Stimulated activated CD4-positive, alpha-beta T cell treated with anti-CD3 and anti-CD28 coated beads, Interleukin-1b, Interleukin-23, amount 100 ng/mL, for 4 hours (primary cell): ENCODE measurements around the gene TTC39C.

Experiments
- DNase-seq, 2 donors: peaks; one replicate each; pipeline ENCODE4 v3.0.0-alpha.2; 2020; ENCODE audit warnings: low read depth in 2 of 2

TTC39C gene

DNA sequence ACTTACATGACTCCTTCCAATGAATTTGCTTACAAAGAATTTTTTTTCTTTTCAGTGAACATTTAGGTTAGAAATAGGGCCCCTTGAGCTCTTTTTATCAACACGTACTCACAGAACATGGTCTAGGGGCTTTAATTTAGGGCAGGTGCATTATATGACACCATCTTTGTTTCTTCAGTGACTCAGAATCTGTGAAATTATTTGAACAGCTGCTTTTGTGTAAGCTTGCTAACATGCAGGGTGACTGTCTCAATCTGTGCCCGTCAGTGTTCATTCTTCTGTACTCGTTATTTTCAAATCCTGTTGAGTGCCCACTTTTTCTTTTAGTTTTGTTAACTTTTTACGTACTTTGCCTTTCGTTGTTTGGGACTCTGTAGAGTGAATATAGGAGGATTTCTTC, 71.5 kb downstream of the TTC39C start:
- DNase-seq = no peak

DNA sequence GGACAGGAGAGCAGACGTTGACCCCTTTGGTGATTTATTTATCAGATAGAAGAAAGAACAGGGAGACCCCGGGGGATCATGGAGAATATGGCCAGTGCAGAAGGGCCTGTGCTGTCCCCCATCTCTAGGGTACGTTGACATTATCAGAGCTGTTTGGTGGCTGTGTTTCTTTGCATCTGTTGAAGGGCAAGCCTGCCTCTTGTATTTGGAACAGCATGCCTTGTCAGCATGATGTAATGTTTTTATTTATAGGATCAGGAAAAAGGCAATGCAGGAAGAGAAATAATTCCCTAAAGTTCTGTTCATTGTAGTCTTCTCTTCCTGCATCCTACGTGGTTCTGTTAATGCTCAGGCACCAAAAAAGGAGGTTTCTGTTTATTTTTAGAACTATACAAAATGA, 74.5 kb downstream of the TTC39C start:
- DNase-seq = no peak

DNA sequence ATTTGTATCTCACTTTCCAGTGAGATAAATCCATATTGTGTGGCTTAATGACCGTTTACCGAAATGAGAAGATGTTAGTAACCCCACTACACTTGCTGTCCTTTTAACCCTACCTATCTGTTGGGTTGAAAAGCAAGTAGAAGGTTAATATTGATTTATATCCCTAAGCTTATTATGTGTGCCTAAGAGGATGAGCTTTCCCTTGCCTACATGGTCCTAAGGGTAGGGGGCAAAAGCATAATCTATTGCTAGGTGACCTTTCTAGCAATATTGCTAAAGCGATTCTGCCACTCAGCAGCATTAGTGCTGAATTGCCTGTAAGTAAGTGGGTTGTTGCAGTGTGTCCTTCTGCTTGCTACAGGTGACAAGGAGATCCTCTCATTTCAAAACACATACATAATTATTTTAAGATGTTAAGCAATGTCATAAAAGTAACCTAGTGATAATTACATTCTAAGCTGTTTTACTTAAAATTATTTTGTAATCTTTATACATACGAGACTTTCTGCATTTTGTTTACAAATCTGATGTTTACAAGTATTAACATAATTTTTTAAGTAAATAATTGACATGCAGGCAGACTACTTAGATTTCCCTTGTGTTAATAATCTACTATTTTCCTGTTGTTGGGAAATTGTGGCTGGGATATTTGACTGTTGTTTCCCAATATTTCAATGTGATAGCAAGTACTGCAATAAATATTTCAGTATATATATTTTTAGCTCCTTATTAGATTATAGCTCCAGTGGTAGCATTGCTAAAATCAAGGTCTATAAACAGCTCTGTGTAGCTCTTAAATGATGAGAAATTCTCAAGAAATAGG, 75.2 kb downstream of the TTC39C start:
- no peak for DNase-seq

GRCh38 chr18:24090876-24091275, 76.3 kb downstream of the TTC39C start:
- DNase-seq = no peak

DNA sequence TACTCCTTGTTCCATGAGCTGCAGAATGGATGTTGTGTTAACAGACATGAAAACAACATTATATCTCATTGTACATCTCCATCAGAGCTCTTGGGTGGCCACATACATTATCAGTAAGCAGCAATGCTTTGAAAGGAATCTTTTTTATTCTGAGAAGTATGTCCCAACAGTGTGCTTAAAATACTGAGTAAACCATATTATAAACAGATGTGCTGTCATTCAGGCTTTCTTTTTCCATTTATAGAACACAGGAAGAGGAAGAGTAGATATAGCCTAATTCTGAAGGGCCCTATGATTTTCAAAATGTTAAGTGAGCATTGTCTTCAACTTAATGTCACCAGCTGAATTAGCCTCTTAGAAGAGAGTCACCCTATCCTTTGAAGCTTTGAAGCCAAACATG, 80.0 kb downstream of the TTC39C start:
- no peak for DNase-seq

- DNase-seq = no peak
These were observed 81.4 kb downstream of the TTC39C start for GRCh38 chr18:24095976-24096375.

DNA sequence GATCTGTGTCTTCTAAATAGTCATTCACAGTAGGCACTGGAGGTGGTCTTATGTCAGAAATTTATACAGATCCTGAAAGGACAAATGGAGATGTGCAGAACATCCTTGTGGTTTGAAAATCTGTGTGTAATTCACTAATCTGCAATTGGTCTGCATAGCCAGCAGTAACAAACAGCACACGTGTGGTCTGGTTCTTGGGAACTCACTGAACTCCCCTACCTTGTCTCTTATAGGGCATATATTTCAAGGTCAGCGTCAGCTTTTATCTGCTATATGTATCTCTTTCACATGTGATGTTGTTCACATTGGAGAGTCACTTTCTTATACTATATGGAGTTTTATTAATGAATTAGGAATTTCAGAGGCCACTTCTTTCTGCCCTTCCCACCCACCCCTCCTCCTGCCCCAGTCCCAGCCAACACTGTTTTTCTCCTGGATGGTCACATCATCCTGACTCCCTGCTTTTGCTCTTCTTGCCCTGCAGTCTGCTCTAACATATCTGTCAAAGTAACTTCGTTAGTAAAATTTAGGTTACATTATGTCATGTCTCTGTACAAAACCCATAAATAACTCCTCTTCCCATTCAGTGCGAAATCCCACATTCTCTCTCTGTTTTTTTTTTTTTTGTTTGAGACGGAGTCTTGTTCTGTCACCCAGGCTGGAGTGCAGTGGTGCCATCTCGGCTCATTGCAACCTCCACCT, 88.9 kb downstream of the TTC39C start:
- DNase-seq = no peak

GRCh38 chr18:24104486-24104885, 89.9 kb downstream of the TTC39C start:
- DNase-seq = no peak

GRCh38 chr18:24108641-24109040, 94.1 kb downstream of the TTC39C start:
- DNase-seq = no peak

DNA sequence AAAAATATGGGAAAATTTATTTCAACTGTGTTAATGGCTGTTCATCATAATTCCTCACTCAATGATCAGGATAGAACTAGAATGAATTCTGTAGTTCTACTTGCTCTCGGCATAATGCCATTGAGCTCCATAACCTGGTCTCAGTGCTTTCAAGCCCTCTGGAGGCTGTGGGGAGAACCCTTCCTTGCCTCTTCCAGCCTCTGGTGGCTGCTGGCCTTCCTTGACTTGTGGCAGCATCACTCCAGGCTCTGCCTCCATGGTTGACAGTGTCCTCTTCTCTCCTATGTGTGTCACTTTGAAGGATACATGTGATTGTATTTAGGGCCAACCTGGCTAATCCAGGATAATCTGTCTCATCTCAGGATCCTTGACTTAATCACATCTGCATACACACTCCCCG, 97.4 kb downstream of the TTC39C start:
- no peak for DNase-seq

- no peak for DNase-seq
These were observed 97.9 kb downstream of the TTC39C start for GRCh38 chr18:24112464-24112863.

- DNase-seq = no peak
These were observed 98.5 kb downstream of the TTC39C start for GRCh38 chr18:24112874-24113615.

GRCh38 chr18:24114924-24115549, 100.5 kb downstream of the TTC39C start:
- DNase-seq = no peak

GRCh38 chr18:24115628-24116027, 101.1 kb downstream of the TTC39C start:
- DNase-seq = no peak

GRCh38 chr18:24118750-24119577, 104.4 kb downstream of the TTC39C start:
- peak; percentile 68 to 79 for DNase-seq

DNA sequence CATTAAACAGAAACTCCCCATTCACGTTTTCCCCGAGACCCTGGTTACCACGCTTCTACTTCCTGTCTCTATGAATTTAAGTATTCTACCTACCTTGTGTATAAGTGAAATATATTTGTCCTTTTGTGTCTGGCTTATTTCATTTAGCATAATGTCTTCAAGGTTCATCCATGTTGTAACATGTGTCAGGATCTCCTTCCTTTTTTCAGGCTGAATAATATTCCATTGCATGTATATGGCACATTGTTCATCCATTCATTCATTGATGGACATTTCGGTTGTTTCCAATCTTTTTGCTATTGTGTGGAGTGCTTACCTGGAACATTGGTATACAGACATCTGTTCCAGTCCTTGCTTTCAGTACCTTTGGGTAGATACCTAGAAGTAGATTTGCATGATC, 106.1 kb downstream of the TTC39C start:
- DNase-seq = no peak

- no peak for DNase-seq
These were observed 107.1 kb downstream of the TTC39C start for GRCh38 chr18:24121625-24122024.

DNA sequence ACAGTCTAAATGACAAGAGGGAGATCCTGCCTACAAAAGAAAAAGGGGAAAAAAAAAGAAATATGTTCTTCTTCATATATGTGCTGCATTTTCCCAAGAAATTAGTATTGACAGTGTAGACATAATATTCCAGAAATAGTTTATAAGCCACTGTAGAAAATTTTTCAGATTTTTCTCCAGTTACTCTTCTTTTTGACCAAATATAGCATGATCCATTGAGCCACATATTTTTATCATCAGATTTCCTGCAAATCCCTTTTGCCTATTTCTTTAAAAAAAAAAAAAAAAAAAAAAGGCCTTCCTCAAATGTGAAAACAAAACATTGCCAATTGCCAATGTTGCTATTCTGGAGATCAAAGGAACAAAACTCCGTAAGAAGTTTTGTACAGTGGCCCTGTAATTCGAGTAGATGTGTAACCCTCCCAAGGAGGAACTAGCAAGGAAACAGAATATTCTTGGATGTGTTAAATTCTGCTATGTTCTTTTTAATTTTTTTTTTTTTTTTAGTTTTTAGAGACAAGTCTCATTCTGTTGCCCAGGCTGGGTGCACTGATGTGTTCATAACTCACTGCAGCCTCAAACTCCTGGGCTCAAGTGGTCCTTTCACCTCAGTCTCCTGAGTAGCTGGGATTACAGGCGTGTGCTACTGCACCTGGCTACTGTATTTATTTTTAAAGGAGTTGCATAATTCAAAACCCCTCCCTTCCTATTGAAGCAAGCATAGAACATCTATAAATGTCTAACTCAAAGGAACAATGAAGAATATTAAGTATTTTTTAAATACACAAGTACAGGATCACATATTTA, 111.8 kb downstream of the TTC39C start:
- no peak for DNase-seq

GRCh38 chr18:24127735-24128134, 113.2 kb downstream of the TTC39C start:
- no peak for DNase-seq

DNA sequence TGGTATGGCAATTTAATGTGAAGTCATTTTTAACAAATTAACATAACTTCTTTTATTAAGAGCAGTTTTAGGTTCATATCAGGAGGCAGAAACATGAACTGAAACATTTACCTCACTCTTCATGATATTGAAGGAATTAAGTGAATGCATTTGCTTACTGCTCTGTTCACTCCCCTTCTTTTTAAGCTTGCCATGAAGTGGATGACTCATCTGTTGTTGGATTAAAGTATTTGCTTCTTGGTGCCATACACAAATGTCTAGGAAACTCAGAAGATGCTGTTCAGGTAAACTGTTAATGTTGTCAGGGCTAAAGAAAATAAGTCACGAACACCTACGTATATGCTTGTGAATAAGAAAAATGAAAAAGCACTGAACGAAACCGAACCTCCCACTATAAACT, 114.1 kb downstream of the TTC39C start:
- DNase-seq = no peak
